ENCODE data around the gene RIN3.

Gene RIN3

DNA sequence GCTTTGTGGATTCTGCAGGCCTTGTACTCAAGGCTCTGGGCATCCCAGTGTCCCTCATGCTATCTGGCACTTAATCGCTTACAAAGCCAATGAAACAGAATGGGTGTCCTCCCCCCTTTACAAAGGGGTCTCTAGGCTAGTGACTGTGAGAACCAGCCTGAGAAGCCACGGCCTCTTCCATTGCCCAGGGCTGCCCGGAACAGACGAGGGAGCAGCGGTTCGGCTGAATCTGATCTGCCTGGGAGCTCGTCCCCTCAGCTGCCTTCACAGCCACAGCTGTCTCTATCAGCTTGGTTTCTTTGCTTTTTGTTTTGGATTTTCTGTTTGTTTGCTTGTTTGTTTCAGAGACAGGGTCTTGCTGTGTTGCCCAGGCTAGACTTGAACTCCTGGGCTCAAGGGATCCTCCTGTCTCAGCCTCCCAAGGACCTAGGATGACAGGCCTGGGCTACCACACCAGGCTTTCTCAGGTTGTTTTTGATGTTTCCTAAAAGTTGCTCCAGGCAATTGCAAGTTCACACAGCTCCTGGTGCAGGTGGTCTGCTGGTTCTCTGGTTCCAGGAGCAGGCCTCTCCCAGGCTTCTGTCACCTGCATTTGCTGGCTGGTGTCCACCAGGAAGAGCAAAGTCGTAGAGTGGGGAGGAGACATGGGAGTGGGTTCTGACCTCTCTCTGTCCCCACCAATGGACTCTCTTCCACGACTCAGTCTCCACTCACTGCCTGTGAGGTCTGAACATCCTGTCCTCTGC lies 10.9 kb upstream of the RIN3 start:
- no peak for DNase-seq (ENCODE audit: extremely low read depth, low read depth)
- TF ChIP-seq, protein P1, sequence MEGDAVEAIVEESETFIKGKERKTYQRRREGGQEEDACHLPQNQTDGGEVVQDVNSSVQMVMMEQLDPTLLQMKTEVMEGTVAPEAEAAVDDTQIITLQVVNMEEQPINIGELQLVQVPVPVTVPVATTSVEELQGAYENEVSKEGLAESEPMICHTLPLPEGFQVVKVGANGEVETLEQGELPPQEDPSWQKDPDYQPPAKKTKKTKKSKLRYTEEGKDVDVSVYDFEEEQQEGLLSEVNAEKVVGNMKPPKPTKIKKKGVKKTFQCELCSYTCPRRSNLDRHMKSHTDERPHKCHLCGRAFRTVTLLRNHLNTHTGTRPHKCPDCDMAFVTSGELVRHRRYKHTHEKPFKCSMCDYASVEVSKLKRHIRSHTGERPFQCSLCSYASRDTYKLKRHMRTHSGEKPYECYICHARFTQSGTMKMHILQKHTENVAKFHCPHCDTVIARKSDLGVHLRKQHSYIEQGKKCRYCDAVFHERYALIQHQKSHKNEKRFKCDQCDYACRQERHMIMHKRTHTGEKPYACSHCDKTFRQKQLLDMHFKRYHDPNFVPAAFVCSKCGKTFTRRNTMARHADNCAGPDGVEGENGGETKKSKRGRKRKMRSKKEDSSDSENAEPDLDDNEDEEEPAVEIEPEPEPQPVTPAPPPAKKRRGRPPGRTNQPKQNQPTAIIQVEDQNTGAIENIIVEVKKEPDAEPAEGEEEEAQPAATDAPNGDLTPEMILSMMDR (IDR thresholded peaks at IDR 0.05; ENCODE audit: low read depth, low read length), result no peak

DNA sequence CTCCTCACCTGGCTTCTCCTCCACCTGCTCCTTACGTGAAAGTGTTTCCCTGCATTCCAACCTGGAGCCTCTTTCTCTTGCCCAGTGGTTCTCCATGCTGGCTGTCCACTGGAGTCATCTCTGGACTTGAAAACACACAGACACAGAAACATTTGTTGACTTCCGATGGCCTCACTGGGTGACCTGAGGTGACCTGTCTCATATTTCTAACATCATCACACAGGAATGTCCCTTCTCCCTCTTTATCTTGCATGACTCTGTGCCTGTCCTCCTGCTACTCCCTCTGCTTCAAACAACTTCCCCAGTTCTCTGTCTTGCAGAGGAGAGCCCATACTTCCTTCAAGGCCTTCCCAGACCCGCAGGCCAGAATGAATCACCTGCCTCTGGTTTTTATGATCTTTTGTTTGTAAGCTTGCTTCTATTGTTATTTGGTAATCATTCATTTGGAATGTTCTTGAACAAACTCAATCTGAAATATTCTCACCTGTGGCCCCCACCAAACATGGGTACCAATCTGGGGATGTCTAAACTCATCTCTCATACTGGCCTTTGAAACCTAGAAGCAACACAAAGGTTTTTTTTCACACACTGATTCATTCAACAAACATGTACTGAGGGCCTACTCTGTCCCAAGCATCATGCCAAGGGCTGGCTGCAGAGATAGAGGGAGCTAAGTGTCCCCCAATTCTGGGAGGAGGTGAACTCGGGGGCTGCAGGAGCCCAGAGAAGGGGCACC lies 9.7 kb upstream of the RIN3 start:
- TF ChIP-seq, protein P1 (IDR thresholded peaks at IDR 0.05; ENCODE audit: low read depth, low read length), result no peak
- no peak for DNase-seq (ENCODE audit: extremely low read depth, low read depth)

DNA sequence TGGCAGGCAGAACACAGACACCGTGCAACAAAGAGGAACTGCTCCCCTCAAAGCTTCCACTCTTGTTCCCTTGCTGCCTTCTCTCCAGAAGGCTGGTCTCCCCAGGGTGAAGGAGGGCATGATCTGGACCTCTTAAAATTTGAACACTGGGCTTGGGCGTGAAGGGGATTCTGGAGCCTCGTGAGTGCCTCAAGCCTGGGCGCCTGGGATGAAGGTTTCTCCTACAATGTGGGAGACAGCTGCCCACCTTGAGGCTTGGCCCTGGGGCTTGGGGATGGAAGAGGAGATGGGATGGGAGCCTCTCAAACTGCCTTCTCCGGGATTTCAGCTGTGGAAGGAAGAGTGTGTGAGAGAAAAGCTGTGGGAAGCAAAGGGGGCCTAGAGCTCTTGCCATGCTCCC lies 7.8 kb upstream of the RIN3 start:
- TF ChIP-seq, protein P1 (IDR thresholded peaks at IDR 0.05; ENCODE audit: low read depth, low read length), result no peak

DNA sequence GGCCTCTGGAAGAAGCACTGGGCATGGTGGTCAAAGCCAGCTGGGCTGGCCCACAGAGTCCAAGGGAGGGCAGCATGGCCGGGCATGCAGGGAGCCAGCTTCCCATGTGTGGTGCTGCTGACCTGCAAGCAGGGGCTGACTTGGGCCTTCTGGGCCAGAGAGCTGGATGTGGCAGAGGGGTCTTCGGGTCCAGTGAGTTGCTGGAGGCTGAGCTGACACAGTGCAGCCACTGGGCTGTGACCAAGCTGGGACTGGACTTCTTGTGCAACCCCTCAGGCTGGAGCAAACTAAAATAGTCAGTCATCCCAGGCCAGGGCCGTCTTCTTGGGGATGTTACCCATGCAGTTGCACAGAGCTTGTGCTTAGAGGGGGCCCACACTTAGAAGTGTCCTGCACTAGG lies 7.3 kb upstream of the RIN3 start:
- TF ChIP-seq, protein P1 (IDR thresholded peaks at IDR 0.05; ENCODE audit: low read depth, low read length), result no peak
- DNase-seq (ENCODE audit: extremely low read depth, low read depth), result no peak

More for the DNA sequence above, 7.8 kb upstream of the RIN3 start:
- no peak for DNase-seq (ENCODE audit: extremely low read depth, low read depth)

DNA sequence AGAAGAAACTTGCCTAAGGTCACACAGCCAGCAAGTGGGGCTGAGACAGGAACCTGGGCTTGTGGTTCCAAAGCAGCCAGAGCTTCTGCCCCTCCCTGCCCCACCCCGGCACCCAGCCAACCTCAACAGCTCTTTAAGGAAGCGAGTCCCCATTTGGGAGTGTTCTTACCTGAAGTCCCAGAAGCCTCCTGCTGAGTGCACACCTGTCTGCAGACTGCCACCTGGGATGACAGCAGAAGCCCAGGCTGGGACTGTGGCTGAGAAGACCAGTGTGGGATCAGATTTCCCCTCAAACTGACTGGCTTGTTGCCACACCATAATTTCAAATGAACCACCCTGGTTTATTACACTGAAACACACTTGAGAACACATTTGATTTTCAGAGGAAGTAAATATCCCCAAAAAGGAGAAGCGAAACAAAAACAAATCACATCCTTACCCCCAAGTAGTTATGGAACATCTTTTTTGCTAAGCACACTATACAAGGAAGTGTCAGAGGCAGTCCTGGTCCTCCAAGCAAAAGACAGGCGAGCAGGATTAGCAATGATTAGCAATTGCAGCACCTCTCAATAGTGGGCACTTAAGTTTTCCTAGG lies 6.3 kb upstream of the RIN3 start:
- no peak for DNase-seq (ENCODE audit: extremely low read depth, low read depth)

DNA sequence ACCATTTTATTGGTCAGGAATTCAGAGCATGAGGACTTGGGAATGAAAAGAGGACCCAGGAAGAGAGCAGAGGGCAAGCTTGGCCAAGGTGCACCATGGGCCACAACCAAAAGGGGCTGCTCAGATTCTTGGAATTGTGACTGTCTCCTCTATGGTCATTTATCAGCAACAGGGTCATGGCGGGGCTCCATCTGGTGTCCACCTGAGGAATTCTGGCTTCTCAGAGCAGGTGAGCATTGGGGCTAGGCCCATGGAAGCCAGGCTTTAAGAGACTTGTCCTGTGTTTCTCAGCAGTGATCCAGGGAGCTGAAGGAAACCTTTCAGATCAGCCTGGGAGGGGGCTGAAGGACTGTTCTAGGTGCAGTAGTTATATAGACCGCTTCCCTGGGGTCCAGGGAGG lies 2.6 kb upstream of the RIN3 start:
- DNase-seq (ENCODE audit: extremely low read depth, low read depth), result no peak
- TF ChIP-seq, protein P1 (IDR thresholded peaks at IDR 0.05; ENCODE audit: low read depth, low read length), result no peak

More for the DNA sequence above, 6.3 kb upstream of the RIN3 start:
- TF ChIP-seq, protein P1 (IDR thresholded peaks at IDR 0.05; ENCODE audit: low read depth, low read length), result no peak
